SH-SY5Y (cell line): Measurements from ENCODE around the gene NKIRAS2.

ENCODE experiments used
- GATA2 ChIP-seq: IDR thresholded peaks from 2 replicates; pipeline ENCODE4 v1.6.1; 2011; ENCODE audit warnings: mild to moderate bottlenecking, low read depth, low read length
- GATA3 ChIP-seq: IDR thresholded peaks from 2 replicates; pipeline ENCODE4 v1.6.1; 2011; ENCODE audit warnings: low read depth, mild to moderate bottlenecking, low read length, moderate library complexity

- TF ChIP-seq GATA3 = no peak
- no peak for TF ChIP-seq GATA2
These were observed 17.0 kb upstream of the NKIRAS2 start for GRCh38 chr17:42002792-42003301.
